SU-DHL-6 (cell line): ENCODE data around the gene CBLN3.
A peak's percentile ranks its signal among the peaks of the same experiment; 100 is the strongest.

Experiments
- H2AFZ ChIP-seq: fragments of 200-600 bp; sonication (generic); 2 replicates; pipeline ENCODE4 v1.6.1; 2014; ENCODE audit warnings: low read depth, mild to moderate bottlenecking, moderate library complexity, mixed read lengths, antibody characterized with exemption, low read length; ENCODE audit not compliant: severe bottlenecking
- H3F3A ChIP-seq: fragments of 200-600 bp; shearing (Covaris generic); 2 replicates; pipeline ENCODE4 v1.6.0; 2016; ENCODE audit warnings: antibody characterized with exemption, mild to moderate bottlenecking; ENCODE audit not compliant: insufficient read depth
- H3K27ac ChIP-seq: fragments of 200-600 bp; sonication (generic); 2 replicates; pipeline ENCODE4 v1.5.1; 2016; ENCODE audit warnings: low read depth, mild to moderate bottlenecking, low read length, moderate library complexity, mixed read lengths
- H3K27me3 ChIP-seq: fragments of 200-600 bp; sonication (generic), shearing (Covaris generic); 2 replicates; pipeline ENCODE4 v1.6.0; 2014; ENCODE audit warnings: mild to moderate bottlenecking, low read length
- H3K36me3 ChIP-seq: fragments of 200-600 bp; sonication (generic); 2 replicates; pipeline ENCODE4 v1.6.1; 2014; ENCODE audit warnings: mild to moderate bottlenecking, low read length, mixed read lengths
- H3K4me2 ChIP-seq: fragments of 300-600, 200-600 bp; shearing (Covaris generic), sonication (generic); 2 replicates; pipeline ENCODE4 v1.6.0; 2014; ENCODE audit warnings: low read length, low read depth, mild to moderate bottlenecking; ENCODE audit not compliant: poor library complexity, severe bottlenecking
- H3K4me3 ChIP-seq: fragments of 200-600 bp; sonication (generic); 2 replicates; pipeline ENCODE4 v1.5.1; 2014; ENCODE audit warnings: antibody characterized with exemption, low read length, mild to moderate bottlenecking, mixed read lengths; ENCODE audit not compliant: insufficient read depth, poor library complexity, severe bottlenecking
- H3K79me2 ChIP-seq: fragments of 200-600 bp; sonication (generic); 2 replicates; pipeline ENCODE4 v1.6.1; 2014; ENCODE audit warnings: mild to moderate bottlenecking, low read length, moderate library complexity; ENCODE audit not compliant: insufficient read depth
- H3K9ac ChIP-seq: fragments of 200-600 bp; sonication (generic); 2 replicates; pipeline ENCODE4 v1.7.0; 2014; ENCODE audit warnings: mild to moderate bottlenecking, low read length
- H3K9me2 ChIP-seq: fragments of 200-600 bp; sonication (generic); replicated peaks from 2 replicates; pipeline ENCODE4 v1.6.1; 2014; ENCODE audit warnings: low read length; ENCODE audit not compliant: insufficient read depth
- H3K9me3 ChIP-seq: fragments of 200-600 bp; sonication (generic); 2 replicates; pipeline ENCODE4 v1.6.1; 2014; ENCODE audit warnings: low read length, mixed read lengths; ENCODE audit not compliant: insufficient read depth
- H4K20me1 ChIP-seq: fragments of 200-600 bp; sonication (generic); 2 replicates; pipeline ENCODE4 v1.6.1; 2014; ENCODE audit warnings: low read depth, mild to moderate bottlenecking, antibody characterized with exemption, low read length, moderate library complexity, mixed read lengths
- CTCF ChIP-seq: fragments of 200-600 bp; sonication (generic); IDR thresholded peaks from one replicate; pipeline ENCODE4 v1.5.1; 2017; ENCODE audit warnings: antibody characterized with exemption, mild to moderate bottlenecking, low read length, moderate library complexity; ENCODE audit not compliant: insufficient read depth, poor library complexity, severe bottlenecking
- EZH2phosphoT487 ChIP-seq: fragments of 200-600 bp; sonication (generic), shearing (Covaris generic); conservative IDR thresholded peaks from 2 replicates; pipeline ENCODE4 v1.6.1; 2018; ENCODE audit warnings: mild to moderate bottlenecking, antibody characterized with exemption, low read length, moderate library complexity, mixed read lengths

CBLN3 gene

DNA sequence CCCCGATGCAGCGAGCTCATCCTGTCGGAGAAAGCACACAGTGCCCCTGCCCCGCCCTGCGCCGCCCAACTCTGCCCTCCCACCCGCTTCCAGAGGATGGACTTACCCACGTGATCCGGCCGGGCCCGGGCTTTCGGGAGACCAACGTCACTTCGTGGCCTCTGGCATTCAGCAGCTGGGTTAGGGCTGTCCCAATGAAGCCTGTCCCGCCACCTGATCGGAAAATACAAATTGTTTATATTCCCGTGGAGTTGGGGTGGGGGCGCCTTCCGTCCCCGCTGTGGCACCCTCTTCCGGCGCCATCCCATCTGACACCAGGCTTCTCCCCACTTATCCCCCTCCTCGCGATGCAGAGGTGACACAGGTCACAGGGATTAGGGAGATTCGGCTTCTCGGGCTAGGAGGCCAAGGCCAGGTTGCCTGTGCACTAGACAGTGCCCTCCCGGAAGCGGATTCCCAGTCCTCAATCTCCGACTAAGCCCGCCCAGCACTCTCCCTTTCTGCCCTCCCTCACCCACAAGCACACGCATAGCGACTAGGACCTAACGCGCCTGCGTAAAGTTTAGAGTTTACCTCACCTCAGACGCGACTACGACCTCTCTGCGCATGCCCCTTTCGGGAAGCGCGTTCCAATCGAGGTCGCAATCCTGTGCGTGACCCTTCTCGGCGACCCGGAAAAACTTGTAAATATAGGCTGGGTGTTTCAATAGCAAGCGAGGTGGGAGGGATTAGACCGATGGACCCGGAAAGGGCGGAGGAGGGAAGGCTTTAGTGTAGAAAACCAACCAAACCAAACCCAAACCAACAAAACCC lies 13.0 kb upstream of the CBLN3 start, which contains the start of gene SDR39U1:
Gene SDR39U1, minus strand, starts transcription at position 537 of the 813 bp plus-strand sequence. Its CDS starts 7 bp downstream, at position 530.
- no peaks in the 10 kb centered on the region for H4K20me1 ChIP-seq
- peaks cover 14% of the 10 kb centered on the region for H3K79me2 ChIP-seq
- no peak for TF ChIP-seq CTCF
- H3K9ac ChIP-seq: peak within 1 kb of the TSS; percentile 93
- H3K4me3 ChIP-seq: peak within 1 kb of the TSS; percentile 90
- H2AFZ ChIP-seq: peak within 1 kb of the TSS; percentile 79
- peak within 1 kb of the TSS; percentile 78 for H3K27ac ChIP-seq
- H3K36me3 ChIP-seq: no peaks in the 10 kb centered on the region
- H3K4me2 ChIP-seq: peak within 1 kb of the TSS; percentile 94
- H3F3A ChIP-seq: 0 out of 2 replicates have a peak, but pooled peaks cover 6% of the 10 kb centered on the region
- H3K9me2 ChIP-seq: no peaks in the 10 kb centered on the region
- no peaks in the 10 kb centered on the region for H3K9me3 ChIP-seq
- H3K27me3 ChIP-seq: no peaks in the 10 kb centered on the region

- H2AFZ ChIP-seq: peak overlapping the region; percentile 79
Observed at GRCh38 chr14:24441904-24442239, 12.4 kb upstream of the CBLN3 start.

GRCh38 chr14:24441485-24441884 lies 12.0 kb upstream of the CBLN3 start:
- Histone ChIP-seq H3K4me3 (peak overlapping the region; percentile 90), H3K27me3 (no peaks in the 10 kb centered on the region), H3K27ac (peak overlapping the region; percentile 78), H3K79me2 (peaks cover 14% of the 10 kb centered on the region), H3K9me2 (no peaks in the 10 kb centered on the region), H3K36me3 (no peaks in the 10 kb centered on the region), H3K4me2 (peak overlapping the region; percentile 94), H3K9me3 (no peaks in the 10 kb centered on the region), H3F3A (0 out of 2 replicates have a peak, but pooled peaks cover 6% of the 10 kb centered on the region), H4K20me1 (no peaks in the 10 kb centered on the region), H3K9ac (peak overlapping the region; percentile 93), H2AFZ (no peak overlapping the region)
- TF ChIP-seq CTCF (no peak), EZH2phosphoT487 (no peak)

More at GRCh38 chr14:24441904-24442239, 12.4 kb upstream of the CBLN3 start:
- H3K27ac ChIP-seq: peak overlapping the region; percentile 78
- TF ChIP-seq EZH2phosphoT487 (no peak), CTCF (no peak)
- H3K36me3 ChIP-seq: no peaks in the 10 kb centered on the region
- H3K4me2 ChIP-seq: peak overlapping the region; percentile 94
- H3K9ac ChIP-seq: peak overlapping the region; percentile 93
- H3K9me2 ChIP-seq: no peaks in the 10 kb centered on the region
- H4K20me1 ChIP-seq: no peaks in the 10 kb centered on the region
- no peaks in the 10 kb centered on the region for H3K9me3 ChIP-seq
- peaks cover 14% of the 10 kb centered on the region for H3K79me2 ChIP-seq
- 0 out of 2 replicates have a peak, but pooled peaks cover 6% of the 10 kb centered on the region for H3F3A ChIP-seq
- no peaks in the 10 kb centered on the region for H3K27me3 ChIP-seq
- peak overlapping the region; percentile 90 for H3K4me3 ChIP-seq
